ENCODE data around the gene PSMB11.

The PSMB11 gene

GRCh38 chr14:23052182-23052623, 10.2 kb downstream of the PSMB11 start:
- no peak overlapping the region for H3K4me3 ChIP-seq (ENCODE audit: low read depth, low read length)
- no peaks in the 10 kb centered on the region for H3K27me3 ChIP-seq (ENCODE audit: control insufficient read depth, insufficient read depth, low read length)
- H3K27ac ChIP-seq, result no peak overlapping the region
- peaks cover 12% of the 10 kb centered on the region for H3K4me1 ChIP-seq
- no peak overlapping the region for H3K9ac ChIP-seq
- H2AFZ ChIP-seq, result no peak overlapping the region
- H3K36me3 ChIP-seq (ENCODE audit: control insufficient read depth, insufficient read depth, low read length), result no peaks in the 10 kb centered on the region
- no peak overlapping the region for H3K4me2 ChIP-seq (ENCODE audit: low read length)
- TF ChIP-seq, protein P1, sequence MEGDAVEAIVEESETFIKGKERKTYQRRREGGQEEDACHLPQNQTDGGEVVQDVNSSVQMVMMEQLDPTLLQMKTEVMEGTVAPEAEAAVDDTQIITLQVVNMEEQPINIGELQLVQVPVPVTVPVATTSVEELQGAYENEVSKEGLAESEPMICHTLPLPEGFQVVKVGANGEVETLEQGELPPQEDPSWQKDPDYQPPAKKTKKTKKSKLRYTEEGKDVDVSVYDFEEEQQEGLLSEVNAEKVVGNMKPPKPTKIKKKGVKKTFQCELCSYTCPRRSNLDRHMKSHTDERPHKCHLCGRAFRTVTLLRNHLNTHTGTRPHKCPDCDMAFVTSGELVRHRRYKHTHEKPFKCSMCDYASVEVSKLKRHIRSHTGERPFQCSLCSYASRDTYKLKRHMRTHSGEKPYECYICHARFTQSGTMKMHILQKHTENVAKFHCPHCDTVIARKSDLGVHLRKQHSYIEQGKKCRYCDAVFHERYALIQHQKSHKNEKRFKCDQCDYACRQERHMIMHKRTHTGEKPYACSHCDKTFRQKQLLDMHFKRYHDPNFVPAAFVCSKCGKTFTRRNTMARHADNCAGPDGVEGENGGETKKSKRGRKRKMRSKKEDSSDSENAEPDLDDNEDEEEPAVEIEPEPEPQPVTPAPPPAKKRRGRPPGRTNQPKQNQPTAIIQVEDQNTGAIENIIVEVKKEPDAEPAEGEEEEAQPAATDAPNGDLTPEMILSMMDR (IDR thresholded peaks at IDR 0.05), result no peak
- H3K9me3 ChIP-seq (ENCODE audit: control insufficient read depth, low read length), result no peaks in the 10 kb centered on the region
- H3K79me2 ChIP-seq, result no peaks in the 10 kb centered on the region

GRCh38 chr14:23052671-23053070, 10.7 kb downstream of the PSMB11 start:
- Histone ChIP-seq H3K4me2 (ENCODE audit: low read length) (no peak overlapping the region), H3K36me3 (ENCODE audit: control insufficient read depth, insufficient read depth, low read length) (no peaks in the 10 kb centered on the region), H3K9me3 (ENCODE audit: control insufficient read depth, low read length) (no peaks in the 10 kb centered on the region), H3K27me3 (ENCODE audit: control insufficient read depth, insufficient read depth, low read length) (no peaks in the 10 kb centered on the region), H3K4me1 (peaks cover 12% of the 10 kb centered on the region), H3K9ac (no peak overlapping the region), H3K79me2 (no peaks in the 10 kb centered on the region), H3K27ac (no peak overlapping the region), H2AFZ (no peak overlapping the region), H3K4me3 (ENCODE audit: low read depth, low read length) (no peak overlapping the region)
- TF ChIP-seq, protein P1 (IDR thresholded peaks at IDR 0.05), result no peak

DNA sequence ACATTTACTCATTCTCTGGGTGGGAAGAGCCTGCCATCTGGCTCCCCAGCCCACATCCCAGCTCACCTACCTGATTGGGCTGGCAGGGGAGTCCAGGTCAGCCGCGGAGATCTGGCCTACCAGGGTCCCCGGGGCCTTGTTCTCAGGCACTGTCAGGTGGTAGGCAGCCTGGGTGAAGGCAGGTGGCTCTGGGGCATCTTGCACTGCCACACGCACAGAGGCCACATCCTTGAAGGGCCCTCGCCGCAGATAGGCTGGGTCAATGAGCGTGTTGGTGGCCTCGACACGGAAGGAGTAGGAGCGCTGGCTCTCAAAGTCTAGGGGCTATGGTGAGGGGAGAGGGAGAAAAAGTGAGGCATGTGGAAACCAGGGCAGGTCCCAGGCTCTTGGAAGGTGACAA, 11.4 kb downstream of the PSMB11 start:
- no peaks in the 10 kb centered on the region for H3K36me3 ChIP-seq (ENCODE audit: control insufficient read depth, insufficient read depth, low read length)
- no peak overlapping the region for H3K9ac ChIP-seq
- TF ChIP-seq, protein P1 (IDR thresholded peaks at IDR 0.05), result no peak
- H3K79me2 ChIP-seq, result no peaks in the 10 kb centered on the region
- H3K4me1 ChIP-seq, result peaks cover 14% of the 10 kb centered on the region
- H3K4me2 ChIP-seq (ENCODE audit: low read length), result no peak overlapping the region
- no peaks in the 10 kb centered on the region for H3K27me3 ChIP-seq (ENCODE audit: control insufficient read depth, insufficient read depth, low read length)
- no peak overlapping the region for H2AFZ ChIP-seq
- H3K4me3 ChIP-seq (ENCODE audit: low read depth, low read length), result no peak overlapping the region
- no peak overlapping the region for H3K27ac ChIP-seq
- H3K9me3 ChIP-seq (ENCODE audit: control insufficient read depth, low read length), result no peaks in the 10 kb centered on the region

DNA sequence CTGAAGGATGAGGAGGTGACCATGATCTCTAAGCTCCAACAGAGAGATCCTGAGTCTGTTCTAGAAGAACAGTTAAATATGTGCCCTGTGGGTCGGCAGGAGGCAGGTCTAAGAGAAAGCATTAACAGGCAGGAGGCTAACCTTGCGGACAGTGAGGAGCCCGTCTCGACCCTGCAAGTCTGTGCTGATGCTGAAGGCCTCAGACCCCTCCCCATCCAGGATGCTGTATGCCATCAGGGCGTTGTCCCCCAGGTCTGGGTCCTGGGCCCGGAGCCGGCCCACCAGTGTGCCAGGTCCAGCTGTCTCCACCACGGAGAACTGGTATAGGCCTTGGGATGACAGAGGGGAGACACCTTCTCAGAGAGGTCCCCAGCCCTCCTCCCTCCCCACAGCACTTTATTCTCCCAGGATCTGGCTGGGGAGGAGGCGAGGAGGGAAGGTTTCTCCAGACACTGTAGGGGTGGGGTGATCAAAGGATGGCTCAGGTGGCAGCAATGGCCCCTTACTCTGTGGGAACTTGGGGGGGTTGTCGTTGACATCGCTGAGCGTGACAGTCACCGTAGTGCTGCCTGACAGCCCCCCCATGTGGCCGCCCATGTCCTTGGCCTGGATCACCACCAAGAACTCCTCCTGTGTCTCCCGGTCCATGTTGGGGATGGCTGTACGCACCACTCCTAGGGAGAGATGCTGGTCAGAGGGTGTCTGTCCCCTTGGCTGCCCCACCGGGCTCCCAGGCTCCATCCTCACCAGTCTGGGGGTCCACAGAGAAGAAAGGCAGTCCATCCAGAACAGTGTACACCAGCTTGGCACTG, 12.2 kb downstream of the PSMB11 start:
- H3K4me3 ChIP-seq (ENCODE audit: low read depth, low read length), result no peak overlapping the region
- H3K4me2 ChIP-seq (ENCODE audit: low read length), result no peak overlapping the region
- no peaks in the 10 kb centered on the region for H3K36me3 ChIP-seq (ENCODE audit: control insufficient read depth, insufficient read depth, low read length)
- no peak overlapping the region for H3K9ac ChIP-seq
- peaks cover 14% of the 10 kb centered on the region for H3K4me1 ChIP-seq
- no peak overlapping the region for H3K27ac ChIP-seq
- H2AFZ ChIP-seq, result no peak overlapping the region
- no peaks in the 10 kb centered on the region for H3K27me3 ChIP-seq (ENCODE audit: control insufficient read depth, insufficient read depth, low read length)
- TF ChIP-seq, protein P1 (IDR thresholded peaks at IDR 0.05), result no peak
- no peaks in the 10 kb centered on the region for H3K9me3 ChIP-seq (ENCODE audit: control insufficient read depth, low read length)
- H3K79me2 ChIP-seq, result no peaks in the 10 kb centered on the region

DNA sequence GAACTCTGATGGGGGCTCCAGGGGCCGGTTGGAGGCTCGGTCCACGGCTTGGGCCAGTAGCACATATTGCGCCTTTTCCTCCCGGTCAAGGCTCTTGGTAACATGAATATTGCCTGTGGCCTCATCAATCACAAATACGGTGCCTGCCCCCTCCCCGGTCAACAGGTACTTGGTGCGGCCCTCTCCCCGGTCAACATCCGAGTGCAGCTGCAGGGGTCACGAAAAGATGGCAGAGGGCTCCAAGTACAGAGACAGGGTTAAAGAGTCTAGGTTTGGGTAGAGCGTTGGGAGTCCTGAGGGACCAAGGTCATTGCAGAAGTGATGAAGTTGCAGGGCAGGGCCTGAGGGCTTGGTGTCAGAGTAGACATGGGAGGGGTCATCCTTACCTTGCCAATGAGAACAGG, 13.1 kb downstream of the PSMB11 start:
- Histone ChIP-seq H3K9me3 (ENCODE audit: control insufficient read depth, low read length) (no peaks in the 10 kb centered on the region), H3K9ac (no peak overlapping the region), H3K79me2 (no peaks in the 10 kb centered on the region), H3K27ac (no peak overlapping the region), H3K4me1 (peaks cover 14% of the 10 kb centered on the region), H3K36me3 (ENCODE audit: control insufficient read depth, insufficient read depth, low read length) (no peaks in the 10 kb centered on the region), H2AFZ (no peak overlapping the region), H3K4me3 (ENCODE audit: low read depth, low read length) (no peak overlapping the region), H3K27me3 (ENCODE audit: control insufficient read depth, insufficient read depth, low read length) (no peaks in the 10 kb centered on the region), H3K4me2 (ENCODE audit: low read length) (no peak overlapping the region)
- TF ChIP-seq, protein P1 (IDR thresholded peaks at IDR 0.05), result no peak

Data from parathyroid adenoma (tissue), 2 donors.